Testis (tissue), 2 donors: ENCODE measurements around the gene SYNRG.

Experiments
- CTCF ChIP-seq, 3 experiments: fragments of 450-650 bp in 2 of 3; fragments of 200-600 bp in 1 of 3; sonication (generic) in 1 of 3; IDR thresholded peaks; one replicate each; pipeline ENCODE4 v1.5.1; 2016 to 2019; ENCODE audit warnings: antibody characterized with exemption in 3 of 3, mild to moderate bottlenecking in 2 of 3, moderate library complexity in 1 of 3
- POLR2A ChIP-seq: fragments of 450-650 bp; IDR thresholded peaks from one replicate; pipeline ENCODE4 v1.6.1; 2017; ENCODE audit warnings: antibody characterized with exemption, mild to moderate bottlenecking, moderate library complexity

GRCh38 chr17:37532756-37533155 is 76.5 kb downstream of the SYNRG start:
- TF ChIP-seq POLR2A (no peak), CTCF (IDR thresholded peaks at IDR 0.05) (no peak)
